IMR-90 (cell line): Measurements from ENCODE around the gene MAPKAP1. TPM values are rescaled to one million over a fixed set of nuclear protein-coding genes. Genes with fewer than 3 reads are reported as not detected.

ENCODE experiments used
- ATAC-seq: fragments of 200-7000 bp; cut with Tn5 transposase; 2 replicates; pipeline ENCODE4 v1.9.1; 2020; ENCODE audit warnings: low read depth, mild to moderate bottlenecking, moderate library complexity
- BruUV-seq: library from RNA; stranded (reverse); fragments of 400-500 nt; replicated peaks from 2 replicates; lab custom pipeline; 2021; lab: Mats Ljungman, UMichigan
- CTCF ChIA-PET: fragments of 300-600 bp; formaldehyde crosslinking; extraction: SDS; loops from one replicate; lab custom pipeline; 2021; ENCODE audit warnings: antibody characterized with exemption; lab: Yijun Ruan, JAX
- POLR2A ChIA-PET: fragments of 300-600 bp; sonication (Branson Sonifier 250); formaldehyde crosslinking; loops from one replicate; lab custom pipeline; 2022; ENCODE audit warnings: antibody characterized with exemption; ENCODE audit not compliant: unreplicated experiment; lab: Charles Lee
- DNase-seq: peaks from one replicate; pipeline ENCODE4 v3.0.0; 2013
- H2AFZ ChIP-seq: replicated peaks from 2 replicates; pipeline ENCODE3; 2013; ENCODE audit warnings: low read length, mild to moderate bottlenecking; ENCODE audit not compliant: poor library complexity
- H2AK5ac ChIP-seq: 2 replicates; pipeline ENCODE4 v1.6.1; 2013; ENCODE audit warnings: low read depth, low read length, inconsistent platforms
- H2AK9ac ChIP-seq: replicated peaks from 2 replicates; pipeline ENCODE3; 2013; ENCODE audit warnings: mild to moderate bottlenecking, low read depth, low read length, moderate library complexity; ENCODE audit not compliant: poor library complexity
- H2BK120ac ChIP-seq: 2 replicates; pipeline ENCODE4 v1.6.1; 2013; ENCODE audit warnings: low read depth, low read length, inconsistent platforms
- H2BK15ac ChIP-seq: 3 replicates; pipeline ENCODE4 v1.6.1; 2013; ENCODE audit warnings: low read depth, low read length, inconsistent platforms
- H2BK20ac ChIP-seq: 2 replicates; pipeline ENCODE4 v1.6.1; 2013; ENCODE audit warnings: low read depth, mild to moderate bottlenecking, inconsistent platforms, low read length, moderate library complexity
- H2BK5ac ChIP-seq: 2 replicates; pipeline ENCODE4 v1.6.1; 2013; ENCODE audit warnings: mild to moderate bottlenecking, low read depth, low read length, inconsistent platforms; ENCODE audit not compliant: poor library complexity, severe bottlenecking
- H3K14ac ChIP-seq: replicated peaks from 2 replicates; pipeline ENCODE4 v1.6.1; 2013; ENCODE audit warnings: low read depth, low read length, inconsistent platforms
- H3K18ac ChIP-seq: 2 replicates; pipeline ENCODE4 v1.6.1; 2013; ENCODE audit warnings: low read depth, low read length, control low read depth
- H3K23ac ChIP-seq: 2 replicates; pipeline ENCODE4 v1.6.1; 2013; ENCODE audit warnings: low read depth, low read length, inconsistent platforms
- H3K27ac ChIP-seq: 2 replicates; pipeline ENCODE4 v1.5.1; 2013; ENCODE audit warnings: mild to moderate bottlenecking, control low read depth, low read length; ENCODE audit not compliant: insufficient read depth
- H3K27me3 ChIP-seq: 2 replicates; pipeline ENCODE4 v1.6.1; 2013; ENCODE audit warnings: low read length; ENCODE audit not compliant: control insufficient read depth, insufficient read depth
- H3K36me3 ChIP-seq: 2 replicates; pipeline ENCODE4 v1.6.1; 2013; ENCODE audit warnings: low read length, mixed read lengths; ENCODE audit not compliant: control insufficient read depth, insufficient read depth
- H3K4ac ChIP-seq: 2 replicates; pipeline ENCODE4 v1.6.1; 2013; ENCODE audit warnings: low read depth, low read length, inconsistent platforms
- H3K4me1 ChIP-seq: 2 replicates; pipeline ENCODE4 v1.6.1; 2013; ENCODE audit warnings: low read length, mixed read lengths; ENCODE audit not compliant: control insufficient read depth, insufficient read depth
- H3K4me2 ChIP-seq: 2 replicates; pipeline ENCODE4 v1.6.1; 2013; ENCODE audit warnings: low read depth, mild to moderate bottlenecking, control low read depth, low read length, moderate library complexity
- H3K4me3 ChIP-seq: 2 replicates; pipeline ENCODE4 v1.5.1; 2013; ENCODE audit warnings: low read depth, mild to moderate bottlenecking, control low read depth, low read length, moderate library complexity; ENCODE audit not compliant: insufficient read depth
- H3K56ac ChIP-seq: 2 replicates; pipeline ENCODE4 v1.6.1; 2013; ENCODE audit warnings: low read length, inconsistent platforms; ENCODE audit not compliant: insufficient read depth; ENCODE audit errors: extremely low read depth
- H3K79me1 ChIP-seq, 2 experiments: 2 replicates each; pipeline ENCODE4 v1.6.1; 2013; ENCODE audit warnings: low read length in 2 of 2, inconsistent platforms in 1 of 2, low read depth in 1 of 2
- H3K9ac ChIP-seq: 2 replicates; pipeline ENCODE4 v1.6.1; 2013; ENCODE audit warnings: low read depth, low read length, control low read depth
- H3K9me1 ChIP-seq: 2 replicates; pipeline ENCODE4 v1.6.1; 2013; ENCODE audit warnings: low read length, inconsistent platforms; ENCODE audit not compliant: insufficient read depth
- H3K9me3 ChIP-seq: 2 replicates; pipeline ENCODE4 v1.6.1; 2013; ENCODE audit warnings: low read length; ENCODE audit not compliant: control insufficient read depth, insufficient read depth
- H4K20me1 ChIP-seq: 2 replicates; pipeline ENCODE4 v1.6.1; 2013; ENCODE audit warnings: low read length, inconsistent platforms; ENCODE audit not compliant: insufficient read depth
- H4K5ac ChIP-seq: 2 replicates; pipeline ENCODE4 v1.6.1; 2013; ENCODE audit warnings: mild to moderate bottlenecking, low read depth, low read length, control low read depth
- H4K8ac ChIP-seq, 2 experiments: 2 replicates each; pipeline ENCODE4 v1.6.1; 2013; ENCODE audit warnings: low read depth in 2 of 2, low read length in 2 of 2, control low read depth in 1 of 2, inconsistent platforms in 1 of 2
- H4K91ac ChIP-seq: 2 replicates; pipeline ENCODE4 v1.6.1; 2013; ENCODE audit warnings: low read depth, low read length, inconsistent platforms; ENCODE audit not compliant: insufficient read depth
- MAFK ChIP-seq: IDR thresholded peaks from 2 replicates; pipeline ENCODE4 v1.6.1; 2012; ENCODE audit warnings: low read depth, low read length, improper control_type of control experiment
- MXI1 ChIP-seq: IDR thresholded peaks from 2 replicates; pipeline ENCODE4 v1.6.1; 2012; ENCODE audit warnings: low read depth, mild to moderate bottlenecking, low read length, moderate library complexity, borderline replicate concordance
- RFX5 ChIP-seq: IDR thresholded peaks from 2 replicates; pipeline ENCODE4 v1.8.0; 2012; ENCODE audit warnings: low read depth, mild to moderate bottlenecking, low read length, moderate library complexity
- WGBS, 2 experiments: methylation state at CpG; one replicate each; pipeline versions ENCODE4 v1.1.5 to v1.1.7; 2013; ENCODE audit warnings: missing lambda C conversion rate in 2 of 2; ENCODE audit not compliant: insufficient read length in 1 of 2; ENCODE audit errors: extremely low coverage in 2 of 2; 5-methylcytosine and 5-hydroxymethylcytosine counted together
- dilution Hi-C: fragments of 300-500 bp; cut with HindIII; formaldehyde crosslinking; loops from one replicate; pipeline ENCODE4 v1.14.3; 2018; ENCODE audit warnings: low sequenced_read_pairs; ENCODE audit not compliant: unreplicated experiment
- in situ Hi-C: fragments of 300-500 bp; cut with MboI; formaldehyde crosslinking; loops from 3 replicates; pipeline ENCODE4 v1.14.3; 2019; ENCODE audit warnings: low sequenced_read_pairs, inconsistent platforms, mixed read lengths
- intact Hi-C: fragments of 100-400 bp; cut with micrococcal nuclease; formaldehyde crosslinking; loops from 2 replicates; pipeline ENCODE4 v1.10.0; 2022
- polyA plus RNA-seq, 3 experiments: library from polyadenylated mRNA; depleted of rRNA; stranded (reverse); fragments of >200 nt; gene quantifications; 2 replicates each; pipeline ENCODE4 v1.2.3, GENCODE V29; 2012; ENCODE audit warnings: low replicate concordance in 1 of 3
- total RNA-seq: library from RNA; depleted of rRNA; stranded (reverse); fragments of >200 nt; gene quantifications from 2 replicates; pipeline ENCODE4 v1.2.3, GENCODE V29; 2012

Gene MAPKAP1
- total and polyA plus RNA-seq, 2 of the 4 experiments (the other 2 are of a cell fraction), result 87.2 to 158 TPM

GRCh38 chr9:125653325-125653724, 53.7 kb downstream of the MAPKAP1 start:
- no peak overlapping the region for H2BK20ac ChIP-seq
- no peaks in the 10 kb centered on the region for H3K9me3 ChIP-seq
- WGBS, 2 experiments, result 100% methylated on average over 1 of the region's 3 CpGs
- TF ChIP-seq MAFK (no peak), MXI1 (no peak), RFX5 (no peak)
- in situ Hi-C loops, result no loop called here
- no peaks in the 10 kb centered on the region for H4K20me1 ChIP-seq
- no peak overlapping the region for H2AFZ ChIP-seq
- no peak overlapping the region for H3K4ac ChIP-seq
- no peak overlapping the region for H3K14ac ChIP-seq
- ChIA-PET CTCF (no interaction called here), POLR2A (no interaction called here)
- H3K23ac ChIP-seq, result no peak overlapping the region
- no peak for DNase-seq
- H2BK120ac ChIP-seq, result no peak overlapping the region
- H3K79me1 ChIP-seq, result peaks cover 44 to 82% of the 10 kb centered on the region in 2 experiments
- no peak overlapping the region for H3K56ac ChIP-seq
- no peak overlapping the region for H3K9ac ChIP-seq
- H3K36me3 ChIP-seq, result peaks cover 6% of the 10 kb centered on the region
- no peak overlapping the region for H4K91ac ChIP-seq
- H2AK5ac ChIP-seq, result no peak overlapping the region
- no peak overlapping the region for H2AK9ac ChIP-seq
- no peak overlapping the region for H3K27ac ChIP-seq
- no peak overlapping the region for H3K4me3 ChIP-seq
- intact Hi-C loops, result no loop called here
- ATAC-seq, result no peak
- dilution Hi-C loops, result no loop called here
- peaks cover 22% of the 10 kb centered on the region for H3K4me1 ChIP-seq
- H3K27me3 ChIP-seq, result no peaks in the 10 kb centered on the region
- peaks cover 10% of the 10 kb centered on the region for H3K9me1 ChIP-seq
- no peak overlapping the region for H4K8ac ChIP-seq
- H3K4me2 ChIP-seq, result no peak overlapping the region
- peak overlapping the region; percentile 14; the same call in 1 of the 3 replicates for H2BK15ac ChIP-seq
- no peak overlapping the region for H4K5ac ChIP-seq
- no peak overlapping the region for H2BK5ac ChIP-seq
- H3K18ac ChIP-seq, result no peak overlapping the region
- BruUV-seq, result no TSS peak
